Cardiac muscle cell (in vitro differentiated cells and primary cell): ENCODE data around the gene RNF187. TPM values are rescaled to one million over a fixed set of nuclear protein-coding genes. Genes with fewer than 3 reads are reported as not detected.

ENCODE experiments used
- DNase-seq, 2 donors: peaks; one replicate each; pipeline versions ENCODE4 v3.0.0 to v3.0.0-alpha.2; 2010 to 2017; ENCODE audit warnings: low read depth in 1 of 2, low spot score in 1 of 2
- H3K27ac ChIP-seq: fragments of 200-600 bp; sonication (generic); 2 replicates; pipeline ENCODE4 v1.5.1; 2016
- H3K27me3 ChIP-seq: fragments of 200-600 bp; sonication (generic); 2 replicates; pipeline ENCODE4 v1.6.0; 2016; ENCODE audit warnings: control low read depth
- H3K36me3 ChIP-seq: fragments of 200-600 bp; sonication (generic); 2 replicates; pipeline ENCODE4 v1.5.1; 2016; ENCODE audit warnings: control low read depth
- H3K4me1 ChIP-seq: fragments of 200-600 bp; sonication (generic); 2 replicates; pipeline ENCODE4 v1.8.1; 2017; ENCODE audit warnings: low read depth, mild to moderate bottlenecking, mixed run types
- H3K4me3 ChIP-seq: fragments of 200-600 bp; sonication (generic); 2 replicates; pipeline ENCODE4 v1.5.1; 2016; ENCODE audit warnings: mild to moderate bottlenecking
- H3K9me3 ChIP-seq: fragments of 200-600 bp; sonication (generic); 2 replicates; pipeline ENCODE4 v1.5.1; 2017; ENCODE audit warnings: low read depth, mild to moderate bottlenecking, control low read depth
- CTCF ChIP-seq: IDR thresholded peaks from 2 replicates; pipeline ENCODE4 v1.5.1; 2012; ENCODE audit warnings: low read depth, mild to moderate bottlenecking, low read length
- polyA plus RNA-seq: library from polyadenylated mRNA; unstranded; fragments of >200 nt; fragmentation: Nextera tagmentation; extraction: Ambion mirVana; gene quantifications from 2 replicates; pipeline ENCODE4 v1.2.1, GENCODE V29; 2016
- total RNA-seq: library from RNA; depleted of rRNA; stranded (reverse); fragments of >200 nt; gene quantifications from 2 replicates; pipeline ENCODE4 v1.2.3, GENCODE V29; 2016

The RNF187 gene
- total RNA-seq (86.5 and 119 TPM in 2 replicates), polyA plus RNA-seq (160 and 213 TPM in 2 replicates)

DNA sequence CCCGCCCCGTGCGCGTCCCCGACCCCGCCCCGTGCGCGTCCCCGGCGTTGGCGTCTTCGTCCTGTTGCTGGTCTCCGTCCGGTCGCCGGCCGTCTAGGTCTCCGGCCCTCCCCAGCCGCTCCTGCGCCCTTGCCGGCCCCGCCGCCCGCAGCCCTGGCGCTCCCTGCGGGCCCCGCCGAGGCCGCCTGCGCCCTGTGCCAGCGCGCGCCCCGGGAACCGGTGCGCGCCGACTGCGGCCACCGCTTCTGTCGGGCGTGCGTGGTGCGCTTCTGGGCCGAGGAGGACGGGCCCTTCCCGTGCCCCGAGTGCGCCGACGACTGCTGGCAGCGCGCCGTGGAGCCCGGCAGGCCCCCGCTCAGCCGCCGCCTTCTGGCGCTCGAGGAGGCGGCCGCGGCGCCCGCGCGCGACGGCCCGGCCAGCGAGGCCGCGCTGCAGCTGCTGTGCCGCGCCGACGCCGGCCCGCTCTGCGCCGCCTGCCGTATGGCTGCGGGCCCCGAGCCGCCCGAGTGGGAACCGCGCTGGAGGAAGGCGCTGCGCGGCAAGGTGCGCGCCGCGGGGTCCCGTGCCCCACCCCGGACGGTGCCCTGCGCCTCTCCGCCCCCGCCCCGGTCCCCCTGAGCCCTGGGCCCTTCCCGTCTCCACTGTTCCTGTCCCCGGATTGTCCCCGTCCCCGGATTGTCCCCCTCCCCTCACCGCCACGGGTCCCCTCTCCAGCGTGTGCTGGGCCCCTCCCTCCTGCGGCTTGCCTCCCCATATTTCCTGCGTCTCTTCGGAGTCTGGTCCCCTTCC, at the start of gene RNF187:
RNF187 (plus strand) TSS at position 47 of the 789 bp plus-strand sequence.
- Histone ChIP-seq H3K27ac (peak within 1 kb of the TSS; percentile 99), H3K4me1 (peaks cover 7% of the 10 kb centered on the region), H3K9me3 (no peaks in the 10 kb centered on the region), H3K36me3 (peaks cover 4% of the 10 kb centered on the region), H3K27me3 (no peaks in the 10 kb centered on the region), H3K4me3 (peak within 1 kb of the TSS; percentile 92)
- peak in 1 of 2 donors; percentile 63 for DNase-seq
- no peak for TF ChIP-seq CTCF

DNA sequence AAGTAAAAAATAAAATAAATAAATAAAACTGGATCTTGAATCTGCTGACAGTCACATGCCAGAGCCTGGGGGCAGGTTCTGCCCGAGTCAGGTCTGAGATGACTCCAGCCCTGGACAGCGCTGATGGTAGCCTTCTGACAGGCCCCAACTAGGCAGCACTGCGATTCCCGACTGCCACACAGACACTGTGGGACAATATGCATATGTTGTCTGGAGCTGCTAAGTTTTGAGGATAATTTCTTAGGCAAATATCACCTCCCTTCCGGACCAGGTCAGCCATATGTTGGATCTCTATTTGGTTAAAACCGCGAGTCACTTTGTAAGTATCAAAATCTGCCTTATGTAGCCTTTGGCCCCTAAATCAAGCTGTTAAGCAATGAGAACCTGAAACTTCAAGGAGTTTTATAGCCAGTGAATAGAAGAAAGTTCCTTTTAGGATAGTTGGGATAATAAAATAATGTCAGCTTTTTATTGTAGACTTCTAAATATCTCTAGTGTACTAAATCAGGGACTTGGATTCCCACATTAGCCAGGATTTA, 49.7 kb upstream of the RNF187 start:
- H3K36me3 ChIP-seq = no peaks in the 10 kb centered on the region
- no peak for TF ChIP-seq CTCF
- DNase-seq = no peak

DNA sequence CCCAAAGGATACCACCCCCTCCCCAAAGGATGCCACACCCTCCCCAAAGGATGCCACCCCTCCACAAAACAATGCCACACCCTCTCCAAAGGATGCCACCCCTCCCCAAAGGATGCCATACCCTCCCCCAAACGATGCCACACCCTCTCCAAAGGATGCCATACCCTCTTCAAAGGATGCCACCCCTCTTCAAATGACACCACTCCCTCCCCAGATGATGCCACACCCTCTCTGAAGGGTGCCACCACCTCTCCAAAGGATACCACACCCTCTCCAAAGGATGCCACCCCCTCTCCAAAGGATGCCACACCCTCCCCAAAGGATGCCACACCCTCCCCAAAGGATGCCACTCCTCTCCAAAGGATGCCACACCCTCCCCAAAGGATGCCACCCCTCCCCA, 48.9 kb upstream of the RNF187 start:
- no peak for TF ChIP-seq CTCF
- Histone ChIP-seq H3K27me3 (no peaks in the 10 kb centered on the region), H3K36me3 (no peaks in the 10 kb centered on the region)

More for the DNA sequence above, 49.7 kb upstream of the RNF187 start:
- Histone ChIP-seq H3K9me3 (no peaks in the 10 kb centered on the region), H3K4me3 (no peak overlapping the region), H3K27ac (no peak overlapping the region), H3K4me1 (peaks cover 8% of the 10 kb centered on the region), H3K27me3 (no peaks in the 10 kb centered on the region)

GRCh38 chr1:228440761-228441500, 46.3 kb upstream of the RNF187 start:
- Histone ChIP-seq H3K9me3 (no peaks in the 10 kb centered on the region), H3K27ac (no peak overlapping the region), H3K27me3 (peaks cover 23% of the 10 kb centered on the region), H3K36me3 (no peaks in the 10 kb centered on the region), H3K4me1 (no peaks in the 10 kb centered on the region), H3K4me3 (no peak overlapping the region)
- no peak for TF ChIP-seq CTCF
- no peak for DNase-seq

More for the DNA sequence above, 48.9 kb upstream of the RNF187 start:
- H3K27ac ChIP-seq = no peak overlapping the region
- no peak overlapping the region for H3K4me3 ChIP-seq
- peaks cover 5% of the 10 kb centered on the region for H3K4me1 ChIP-seq
- DNase-seq = no peak
- H3K9me3 ChIP-seq = no peaks in the 10 kb centered on the region

DNA sequence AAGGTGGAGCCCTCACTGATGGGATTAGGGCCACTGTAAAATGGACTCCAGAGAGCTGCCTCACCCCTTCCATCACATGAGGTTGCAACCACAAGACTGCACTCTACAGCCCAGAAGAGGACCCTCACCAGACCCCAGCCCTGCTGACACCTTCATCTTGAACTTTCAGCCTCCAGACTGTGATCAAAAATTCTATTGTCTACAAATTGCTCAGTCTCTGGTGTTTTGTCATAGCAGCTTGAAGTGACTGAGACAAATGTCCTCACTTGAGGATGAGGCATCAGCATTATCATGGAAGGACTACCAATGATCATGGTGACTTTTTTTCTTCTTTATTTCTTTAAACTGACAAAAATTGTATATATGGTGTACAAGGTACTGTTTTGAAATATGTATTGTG, 43.8 kb upstream of the RNF187 start:
- no peaks in the 10 kb centered on the region for H3K4me1 ChIP-seq
- peaks cover 43% of the 10 kb centered on the region for H3K27me3 ChIP-seq
- no peaks in the 10 kb centered on the region for H3K9me3 ChIP-seq
- no peak overlapping the region for H3K4me3 ChIP-seq
- no peaks in the 10 kb centered on the region for H3K36me3 ChIP-seq
- no peak for DNase-seq
- no peak overlapping the region for H3K27ac ChIP-seq
- TF ChIP-seq CTCF = no peak
